Spleen (tissue), 11 donors: ENCODE results near the gene CKAP2L. TPM values are rescaled to one million over a fixed set of nuclear protein-coding genes. Genes with fewer than 3 reads are reported as not detected.

Source experiments
- DNase-seq: peaks from one replicate; pipeline ENCODE4 v3.0.0-alpha.2; 2020
- H3K27ac ChIP-seq, 8 donors: fragments of 200-600 bp; sonication (generic) in 7 of 8; 1 replicate in 4 of 8; 2 replicates in 4 of 8; pipeline versions ENCODE4 v1.5.0 to v1.8.0; 2016 to 2021; ENCODE audit warnings: inconsistent platforms in 4 of 8, mild to moderate bottlenecking in 4 of 8, moderate library complexity in 1 of 8
- H3K27me3 ChIP-seq, 7 donors: fragments of 200-600 bp; sonication (generic) in 6 of 7; replicated peaks in 1 of 7; 1 replicate in 4 of 7; 2 replicates in 3 of 7; pipeline versions ENCODE4 v1.5.0 to v1.8.0; 2016 to 2021; ENCODE audit warnings: inconsistent platforms in 3 of 7, mild to moderate bottlenecking in 1 of 7
- H3K36me3 ChIP-seq, 6 donors: fragments of 200-600 bp; sonication (generic) in 5 of 6; 1 replicate in 4 of 6; 2 replicates in 2 of 6; pipeline versions ENCODE4 v1.5.0 to v1.8.0; 2016 to 2021; ENCODE audit warnings: inconsistent platforms in 2 of 6
- H3K4me1 ChIP-seq, 6 donors: fragments of 200-600 bp; sonication (generic) in 5 of 6; 1 replicate in 3 of 6; 2 replicates in 3 of 6; pipeline versions ENCODE4 v1.5.0 to v1.8.0; 2016 to 2021; ENCODE audit warnings: inconsistent platforms in 3 of 6
- H3K4me3 ChIP-seq, 8 donors: fragments of 200-600 bp; sonication (generic) in 7 of 8; 1 replicate in 4 of 8; 2 replicates in 4 of 8; pipeline versions ENCODE4 v1.5.0 to v1.8.0; 2016 to 2021; ENCODE audit warnings: inconsistent platforms in 4 of 8, mild to moderate bottlenecking in 4 of 8, moderate library complexity in 2 of 8
- H3K9me3 ChIP-seq, 8 donors: fragments of 200-600 bp; sonication (generic) in 7 of 8; 1 replicate in 4 of 8; 2 replicates in 4 of 8; pipeline versions ENCODE4 v1.5.0 to v1.8.0; 2016 to 2021; ENCODE audit warnings: inconsistent platforms in 4 of 8
- POLR2A ChIP-seq, 3 donors: fragments of 450-650 bp; IDR thresholded peaks; one replicate each; pipeline ENCODE4 v1.5.1; 2017; ENCODE audit warnings: antibody characterized with exemption in 3 of 3, mild to moderate bottlenecking in 1 of 3
- POLR2AphosphoS5 ChIP-seq, 3 donors: sonication (generic); formaldehyde crosslinking; IDR thresholded peaks; one replicate each; pipeline ENCODE4 v1.5.1; 2017; ENCODE audit warnings: antibody characterized with exemption in 3 of 3
- WGBS, 5 donors: extraction: QIAGEN DNeasy Blood & Tissue Kit in 3 of 5; methylation state at CpG; one replicate each; pipeline versions ENCODE4 v1.1.5 to v1.1.7; 2013 to 2018; 5-methylcytosine and 5-hydroxymethylcytosine counted together
- intact Hi-C: fragments of 100-400 bp; cut with DNase I; formaldehyde crosslinking; loops from one replicate; pipeline ENCODE4 v1.15.0; 2023; ENCODE audit warnings: low total_unique reads
- polyA plus RNA-seq, 3 donors: library from polyadenylated mRNA; stranded (reverse); fragments of 200-250 nt; gene quantifications; one replicate each; pipeline ENCODE4 v1.2.1, GENCODE V29; 2013
- total RNA-seq, 7 donors: library from RNA; depleted of rRNA in 3 of 7; stranded (reverse); fragments of >200 nt in 3 of 7; fragmentation: NEBNext Ultra II Directional in 4 of 7; extraction: Animal tissue kit (Norgen Biotek cat#: 25700) in 4 of 7; gene quantifications; one replicate each; pipeline versions ENCODE4 v1.1.0 to v1.2.1, GENCODE V29; 2016 to 2021
- TF ChIP-seq, protein P1 (sequence below), 11 experiments: fragments of 200-600 bp in 7 of 11; fragments of 450-650 bp in 4 of 11; sonication (generic) in 4 of 11; IDR thresholded peaks in 8 of 11; conservative IDR thresholded peaks in 3 of 11; 1 replicate in 7 of 11; 2 replicates in 4 of 11; pipeline versions ENCODE4 v1.4.0 to v1.8.0; 2016 to 2021; ENCODE audit warnings: antibody characterized with exemption in 11 of 11, inconsistent platforms in 4 of 11, mild to moderate bottlenecking in 1 of 11
- donor health status: healthy with polysubstance abuse.
- donor health status: DM: no; HTN: no; CAD: no; lungs with moderate emphysema.
- donor health status: DM: no; HTN: no; CAD: no.
- donor health status: Bipolar disorder and iron deficiency.
- donor health status: healthy.
- donor health status: DM: no; HTN: no; CAD: no.
- donor health status: DM: yes; HTN: yes; CAD: no.

CKAP2L gene
- total and polyA plus RNA-seq, 10 donors, result 0.20 to 3.5 (median 1.5) TPM

DNA sequence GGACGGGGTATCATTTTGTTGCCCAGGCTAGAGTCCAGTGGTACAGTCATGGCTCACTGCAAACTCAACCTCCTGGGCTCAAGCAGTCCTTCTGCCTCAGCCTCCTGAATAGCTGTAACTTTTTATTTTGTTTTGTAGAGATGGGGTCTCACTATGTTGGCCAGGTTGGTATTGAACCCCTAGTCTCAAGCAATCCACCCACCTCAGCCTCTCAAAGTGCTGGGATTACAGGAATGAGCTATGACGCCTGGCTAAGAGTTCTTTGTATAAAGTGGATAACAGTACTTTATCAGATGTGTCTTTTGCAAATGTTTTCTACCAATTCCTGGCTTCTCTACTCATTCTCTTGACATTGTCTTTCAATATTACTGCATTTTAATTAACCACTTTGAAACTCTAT, 60.7 kb downstream of the CKAP2L start:
- no peaks in the 10 kb centered on the region for H3K36me3 ChIP-seq
- peaks cover 18 to 75% (median 64%) of the 10 kb centered on the region in 6 donors for H3K4me1 ChIP-seq
- no peak for DNase-seq
- no peak overlapping the region for H3K27ac ChIP-seq
- 43 to 97% (median 64%) methylated on average over 2 of the region's 2 CpGs for WGBS, 5 donors
- H3K9me3 ChIP-seq, result no peaks in the 10 kb centered on the region
- no peak overlapping the region for H3K4me3 ChIP-seq
- H3K27me3 ChIP-seq, result no peaks in the 10 kb centered on the region
- intact Hi-C loops, result no loop called here
- TF ChIP-seq, protein P1, sequence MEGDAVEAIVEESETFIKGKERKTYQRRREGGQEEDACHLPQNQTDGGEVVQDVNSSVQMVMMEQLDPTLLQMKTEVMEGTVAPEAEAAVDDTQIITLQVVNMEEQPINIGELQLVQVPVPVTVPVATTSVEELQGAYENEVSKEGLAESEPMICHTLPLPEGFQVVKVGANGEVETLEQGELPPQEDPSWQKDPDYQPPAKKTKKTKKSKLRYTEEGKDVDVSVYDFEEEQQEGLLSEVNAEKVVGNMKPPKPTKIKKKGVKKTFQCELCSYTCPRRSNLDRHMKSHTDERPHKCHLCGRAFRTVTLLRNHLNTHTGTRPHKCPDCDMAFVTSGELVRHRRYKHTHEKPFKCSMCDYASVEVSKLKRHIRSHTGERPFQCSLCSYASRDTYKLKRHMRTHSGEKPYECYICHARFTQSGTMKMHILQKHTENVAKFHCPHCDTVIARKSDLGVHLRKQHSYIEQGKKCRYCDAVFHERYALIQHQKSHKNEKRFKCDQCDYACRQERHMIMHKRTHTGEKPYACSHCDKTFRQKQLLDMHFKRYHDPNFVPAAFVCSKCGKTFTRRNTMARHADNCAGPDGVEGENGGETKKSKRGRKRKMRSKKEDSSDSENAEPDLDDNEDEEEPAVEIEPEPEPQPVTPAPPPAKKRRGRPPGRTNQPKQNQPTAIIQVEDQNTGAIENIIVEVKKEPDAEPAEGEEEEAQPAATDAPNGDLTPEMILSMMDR (IDR thresholded peaks at IDR 0.05 in 8 of 11, conservative IDR thresholded peaks at IDR 0.05 in 3 of 11), result no peak
- TF ChIP-seq POLR2AphosphoS5 (IDR thresholded peaks at IDR 0.05) (no peak), POLR2A (IDR thresholded peaks at IDR 0.05) (no peak)

- intact Hi-C loops, result no loop called here
- 32 to 58% (median 44%) methylated on average over 8 of the region's 8 CpGs for WGBS, 5 donors
These were observed 63.4 kb downstream of the CKAP2L start for GRCh38 chr2:112701052-112701451.

GRCh38 chr2:112699984-112700667, 64.3 kb downstream of the CKAP2L start:
- 46 to 62% (median 51%) methylated on average over 3 of the region's 3 CpGs for WGBS, 5 donors
- intact Hi-C loops, result no loop called here
- TF ChIP-seq, protein P1 (IDR thresholded peaks at IDR 0.05 in 8 of 11, conservative IDR thresholded peaks at IDR 0.05 in 3 of 11), result no peak
- TF ChIP-seq POLR2A (IDR thresholded peaks at IDR 0.05) (no peak), POLR2AphosphoS5 (IDR thresholded peaks at IDR 0.05) (no peak)

More at GRCh38 chr2:112701052-112701451, 63.4 kb downstream of the CKAP2L start:
- Histone ChIP-seq H3K4me1 (peaks cover 9 to 58% (median 41%) of the 10 kb centered on the region in 6 donors), H3K4me3 (peak overlapping the region in 1 of 8 donors; percentile 45), H3K9me3 (no peaks in the 10 kb centered on the region), H3K27ac (peak overlapping the region; percentile 17 to 92 (median 88)), H3K27me3 (no peaks in the 10 kb centered on the region), H3K36me3 (no peaks in the 10 kb centered on the region)
- DNase-seq, result no peak
- TF ChIP-seq, protein P1 (IDR thresholded peaks at IDR 0.05 in 8 of 11, conservative IDR thresholded peaks at IDR 0.05 in 3 of 11), result no peak
- TF ChIP-seq POLR2AphosphoS5 (IDR thresholded peaks at IDR 0.05) (peak in 2 of 3 donors; percentile 22 to 66), POLR2A (IDR thresholded peaks at IDR 0.05) (no peak)

GRCh38 chr2:112698834-112699515, 65.4 kb downstream of the CKAP2L start:
- Histone ChIP-seq H3K27ac (peak overlapping the region; percentile 10 to 92 (median 88)), H3K4me1 (peaks cover 9 to 46% (median 34%) of the 10 kb centered on the region in 6 donors), H3K27me3 (no peaks in the 10 kb centered on the region), H3K4me3 (peak overlapping the region in 1 of 8 donors; percentile 45), H3K9me3 (no peaks in the 10 kb centered on the region), H3K36me3 (no peaks in the 10 kb centered on the region)
- intact Hi-C loops, result no loop called here
- WGBS, 5 donors, result 85 to 91% (median 87%) methylated on average over 3 of the region's 3 CpGs
- no peak for DNase-seq
- TF ChIP-seq POLR2A (IDR thresholded peaks at IDR 0.05) (no peak), POLR2AphosphoS5 (IDR thresholded peaks at IDR 0.05) (no peak)
- TF ChIP-seq, protein P1 (IDR thresholded peaks at IDR 0.05 in 8 of 11, conservative IDR thresholded peaks at IDR 0.05 in 3 of 11), result no peak

More at GRCh38 chr2:112699984-112700667, 64.3 kb downstream of the CKAP2L start:
- no peaks in the 10 kb centered on the region for H3K9me3 ChIP-seq
- H3K36me3 ChIP-seq, result no peaks in the 10 kb centered on the region
- peak overlapping the region; percentile 4 to 92 (median 88) for H3K27ac ChIP-seq
- H3K4me1 ChIP-seq, result peaks cover 9 to 48% (median 34%) of the 10 kb centered on the region in 6 donors
- peak overlapping the region in 1 of 8 donors; percentile 45 for H3K4me3 ChIP-seq
- DNase-seq, result no peak
- H3K27me3 ChIP-seq, result no peaks in the 10 kb centered on the region
